Measurements from ENCODE around the gene COL25A1. TPM values are rescaled to one million over a fixed set of nuclear protein-coding genes. Genes with fewer than 3 reads are reported as not detected.

The COL25A1 gene
- total RNA-seq, 1 donor = 6.9 TPM

- DNase-seq (ENCODE audit: low read depth) = no peak
- no peak for TF ChIP-seq CTCF (IDR thresholded peaks at IDR 0.05; ENCODE audit: insufficient read depth, low read depth, low read length)
- no peak overlapping the region for H3K4me3 ChIP-seq (ENCODE audit: low read depth, low read length)
Measured at GRCh38 chr4:109323348-109323747, 20.9 kb upstream of the COL25A1 start.

GRCh38 chr4:109321232-109321631 lies 18.8 kb upstream of the COL25A1 start:
- no peak for DNase-seq (ENCODE audit: low read depth)

GRCh38 chr4:109319684-109320083 lies 17.2 kb upstream of the COL25A1 start:
- no peak for DNase-seq (ENCODE audit: low read depth)
- no peak overlapping the region for H3K4me3 ChIP-seq (ENCODE audit: low read depth, low read length)
- no peak for TF ChIP-seq CTCF (IDR thresholded peaks at IDR 0.05; ENCODE audit: insufficient read depth, low read depth, low read length)

More at GRCh38 chr4:109321232-109321631, 18.8 kb upstream of the COL25A1 start:
- no peak for TF ChIP-seq CTCF (IDR thresholded peaks at IDR 0.05; ENCODE audit: insufficient read depth, low read depth, low read length)
- no peak overlapping the region for H3K4me3 ChIP-seq (ENCODE audit: low read depth, low read length)

- no peak overlapping the region for H3K4me3 ChIP-seq (ENCODE audit: low read depth, low read length)
- DNase-seq (ENCODE audit: low read depth) = no peak
- TF ChIP-seq CTCF (IDR thresholded peaks at IDR 0.05; ENCODE audit: insufficient read depth, low read depth, low read length) = no peak
Measured at GRCh38 chr4:109319156-109319555, 16.7 kb upstream of the COL25A1 start.

- peak; percentile 48 for TF ChIP-seq CTCF (IDR thresholded peaks at IDR 0.05; ENCODE audit: insufficient read depth, low read depth, low read length)
- no peak overlapping the region for H3K4me3 ChIP-seq (ENCODE audit: low read depth, low read length)
- DNase-seq (ENCODE audit: low read depth) = peak; percentile 14
Measured at GRCh38 chr4:109315818-109316217, 13.4 kb upstream of the COL25A1 start.

- no peak for DNase-seq (ENCODE audit: low read depth)
- TF ChIP-seq CTCF (IDR thresholded peaks at IDR 0.05; ENCODE audit: insufficient read depth, low read depth, low read length) = no peak
Measured at GRCh38 chr4:109315341-109315740, 12.9 kb upstream of the COL25A1 start.

More at GRCh38 chr4:109315341-109315740, 12.9 kb upstream of the COL25A1 start:
- H3K4me3 ChIP-seq (ENCODE audit: low read depth, low read length) = no peak overlapping the region
